GM12892 (cell line): ENCODE data around the gene UBE2Z.

Source experiments
- POLR2A ChIP-seq: IDR thresholded peaks from 2 replicates; pipeline ENCODE4 v1.6.1; 2011; ENCODE audit warnings: low read depth, low read length, control low read depth
- POLR2AphosphoS5 ChIP-seq: IDR thresholded peaks from 2 replicates; pipeline ENCODE4 v1.6.1; 2011; ENCODE audit warnings: low read depth, low read length, control low read depth
- TAF1 ChIP-seq: IDR thresholded peaks from 2 replicates; pipeline ENCODE4 v1.6.1; 2011; ENCODE audit warnings: low read depth, mild to moderate bottlenecking, control low read depth, low read length, borderline replicate concordance

DNA sequence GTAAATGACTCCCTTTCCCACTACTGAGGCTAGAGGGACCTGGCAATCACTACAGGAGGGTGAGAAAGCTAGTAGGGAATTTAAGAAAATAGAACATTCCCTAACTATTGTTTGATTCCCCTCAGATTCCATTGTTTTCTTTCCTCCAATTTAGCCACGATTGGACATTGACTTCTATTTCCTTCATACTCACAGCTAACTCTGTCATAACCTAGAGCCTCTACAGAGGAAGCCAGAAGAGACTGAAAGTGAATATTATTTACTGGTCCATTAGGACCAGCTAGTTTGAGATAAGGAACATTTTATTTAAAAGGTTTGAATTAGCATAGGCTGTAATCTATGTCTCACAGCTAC lies 21.6 kb downstream of the UBE2Z start:
- no peak for TF ChIP-seq TAF1
- TF ChIP-seq POLR2A, result no peak; the same call in 1 of the 2 replicates
- no peak for TF ChIP-seq POLR2AphosphoS5
